ENCODE results near the gene FOXO6. TPM values are rescaled to one million over a fixed set of nuclear protein-coding genes. Genes with fewer than 3 reads are reported as not detected.

The FOXO6 gene
- total RNA-seq: not detected in 2 replicates

DNA sequence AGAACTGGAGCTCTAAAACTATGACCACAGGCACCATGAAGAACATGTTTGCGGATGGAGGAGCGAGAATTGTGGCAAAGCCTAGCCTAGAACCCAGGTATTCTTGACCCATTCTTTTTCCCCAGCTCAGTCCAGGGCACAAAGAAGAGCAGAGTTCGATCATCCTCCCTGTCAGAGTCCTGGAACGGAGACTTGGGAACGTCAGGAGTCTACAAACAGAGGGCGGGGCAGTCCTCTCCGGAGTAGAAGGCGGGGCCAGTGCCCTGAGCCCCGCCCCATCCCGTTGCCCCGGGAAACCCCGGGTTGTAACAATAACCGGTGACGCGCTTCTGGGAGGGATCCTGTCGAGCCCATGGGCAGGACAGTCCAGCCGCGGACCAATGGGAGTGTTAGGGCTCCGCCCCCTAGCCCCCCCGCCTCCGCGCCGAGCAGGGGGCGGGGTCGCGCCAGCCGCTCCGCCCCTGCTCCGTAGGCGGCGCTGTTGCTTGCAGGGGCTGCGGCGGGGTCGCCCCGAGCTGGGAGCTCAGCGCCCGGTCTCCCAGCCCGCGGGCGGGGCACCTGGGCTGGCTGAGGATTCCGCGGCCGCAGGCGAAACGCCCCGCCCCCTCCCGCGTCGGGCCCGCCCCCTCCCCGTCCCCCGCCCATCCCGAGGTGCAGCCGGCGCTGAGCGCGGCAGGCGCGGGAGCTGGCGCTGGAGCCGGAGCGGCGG is at the start of gene FOXO6:
Gene FOXO6 (plus strand): TSS at position 649 of the 709 bp plus-strand sequence.

Other genes starting within 250 kb of the FOXO6 start
- gene SCMH1, start 119.1 kb upstream of the FOXO6 start, total RNA-seq: 14.5 and 14.7 TPM in 2 replicates
- gene EDN2, start 123.2 kb downstream of the FOXO6 start, total RNA-seq: not detected in 2 replicates

All from cardiac ventricle fibroblast (primary cell).